Urothelium cell line (cell line): ENCODE data around the gene SVIL.
"Not testable (repeated sequence)": the region's sequence is repeated elsewhere in the genome, so short reads cannot be mapped to it uniquely, and the experiment has no call there.

Experiments used
- DNase-seq: peaks from one replicate; pipeline ENCODE4 v3.0.0; 2011; ENCODE audit warnings: low spot score, mixed read lengths
- FAIRE-seq: peaks from 2 replicates; lab custom pipeline; 2011; peaks lifted over from hg19 to GRCh38; lab: Jason Lieb, UNC

Gene SVIL

GRCh38 chr10:29582769-29583168 lies 52.0 kb downstream of the SVIL start:
- DNase-seq, FAIRE-seq: not testable (repeated sequence)

- FAIRE-seq (no peak), DNase-seq (no peak)
Measured at GRCh38 chr10:29579455-29579970, 55.3 kb downstream of the SVIL start.

- no peak for FAIRE-seq
- DNase-seq = no peak
Measured at GRCh38 chr10:29578457-29578856, 56.3 kb downstream of the SVIL start.

- FAIRE-seq (no peak), DNase-seq (no peak)
Measured at GRCh38 chr10:29576681-29577080, 58.1 kb downstream of the SVIL start.

GRCh38 chr10:29575098-29575455 lies 59.7 kb downstream of the SVIL start:
- FAIRE-seq = no peak

GRCh38 chr10:29574212-29575097 lies 60.3 kb downstream of the SVIL start:
- DNase-seq = not testable (repeated sequence)
- FAIRE-seq = peak; percentile 77

More at GRCh38 chr10:29575098-29575455, 59.7 kb downstream of the SVIL start:
- DNase-seq = no peak

GRCh38 chr10:29570248-29570647 lies 64.5 kb downstream of the SVIL start:
- DNase-seq = not testable (repeated sequence)
- peak; percentile 52 for FAIRE-seq

GRCh38 chr10:29569795-29570194 lies 65.0 kb downstream of the SVIL start:
- no peak for FAIRE-seq
- no peak for DNase-seq

- DNase-seq (no peak), FAIRE-seq (no peak)
Measured at GRCh38 chr10:29567003-29567402, 67.8 kb downstream of the SVIL start.

GRCh38 chr10:29566209-29566608 lies 68.6 kb downstream of the SVIL start:
- not testable (repeated sequence) for DNase-seq, FAIRE-seq

- FAIRE-seq (no peak), DNase-seq (no peak)
Measured at GRCh38 chr10:29563420-29564035, 71.2 kb downstream of the SVIL start.

- FAIRE-seq = peak; percentile 23
- DNase-seq = not testable (repeated sequence)
Measured at GRCh38 chr10:29563006-29563405, 71.8 kb downstream of the SVIL start.

GRCh38 chr10:29559996-29560395 lies 74.8 kb downstream of the SVIL start:
- no peak for DNase-seq
- no peak for FAIRE-seq

GRCh38 chr10:29557665-29558064 lies 77.1 kb downstream of the SVIL start:
- FAIRE-seq = no peak

GRCh38 chr10:29555746-29556481 lies 78.9 kb downstream of the SVIL start:
- FAIRE-seq = peak; percentile 74
- no peak for DNase-seq

More at GRCh38 chr10:29557665-29558064, 77.1 kb downstream of the SVIL start:
- DNase-seq = no peak

- no peak for FAIRE-seq
- no peak for DNase-seq
Measured at GRCh38 chr10:29555091-29555745, 79.6 kb downstream of the SVIL start.

GRCh38 chr10:29554660-29555059 lies 80.1 kb downstream of the SVIL start:
- DNase-seq = no peak
- peak; percentile 20 for FAIRE-seq

- FAIRE-seq (no peak), DNase-seq (no peak)
Measured at GRCh38 chr10:29553544-29554250, 81.1 kb downstream of the SVIL start.

- not testable (repeated sequence) for DNase-seq, FAIRE-seq
Measured at GRCh38 chr10:29553116-29553515, 81.7 kb downstream of the SVIL start.

GRCh38 chr10:29549493-29549892 lies 85.3 kb downstream of the SVIL start:
- DNase-seq, FAIRE-seq: not testable (repeated sequence)
